WI38 (cell line): ENCODE results near the gene NPR3.

Experiments used
- H3K4me3 ChIP-seq: 2 replicates; pipeline ENCODE4 v1.5.1; 2011; ENCODE audit warnings: low read depth, mild to moderate bottlenecking, control low read depth, low read length
- CTCF ChIP-seq: IDR thresholded peaks from 2 replicates; pipeline ENCODE4 v1.5.1; 2012; ENCODE audit warnings: low read depth, mild to moderate bottlenecking, control low read depth, low read length

The NPR3 gene

GRCh38 chr5:32837211-32837610 lies 126.1 kb downstream of the NPR3 start:
- H3K4me3 ChIP-seq = no peak overlapping the region
- no peak for TF ChIP-seq CTCF

- H3K4me3 ChIP-seq = no peak overlapping the region
- no peak for TF ChIP-seq CTCF
Observed at GRCh38 chr5:32839106-32839505, 128.0 kb downstream of the NPR3 start.

- H3K4me3 ChIP-seq = no peak overlapping the region
- TF ChIP-seq CTCF = no peak
Observed at GRCh38 chr5:32840606-32841005, 129.5 kb downstream of the NPR3 start.
